ENCODE data around the gene PLCH2.

DNA sequence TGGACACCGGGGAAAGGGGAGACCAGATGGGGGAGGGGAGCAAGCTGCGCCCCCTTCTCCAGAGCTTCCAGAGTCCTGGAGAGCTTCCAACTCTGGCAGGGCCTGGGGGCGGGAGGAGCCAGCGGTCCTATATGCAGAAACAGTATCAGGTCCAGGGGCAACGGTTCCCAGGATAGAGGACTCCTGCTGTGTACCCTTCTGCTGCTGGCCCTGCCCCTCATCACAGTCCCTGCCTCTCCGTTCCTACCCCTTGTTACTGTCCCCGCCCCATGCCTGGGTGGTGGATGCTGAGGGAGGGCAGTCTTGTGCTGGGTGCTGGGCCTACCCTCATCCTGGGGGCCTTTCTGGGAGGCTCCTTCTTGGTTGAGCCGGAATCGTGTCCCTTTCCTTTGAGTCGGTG, 44.6 kb upstream of the PLCH2 start:
- TF ChIP-seq, protein P1, sequence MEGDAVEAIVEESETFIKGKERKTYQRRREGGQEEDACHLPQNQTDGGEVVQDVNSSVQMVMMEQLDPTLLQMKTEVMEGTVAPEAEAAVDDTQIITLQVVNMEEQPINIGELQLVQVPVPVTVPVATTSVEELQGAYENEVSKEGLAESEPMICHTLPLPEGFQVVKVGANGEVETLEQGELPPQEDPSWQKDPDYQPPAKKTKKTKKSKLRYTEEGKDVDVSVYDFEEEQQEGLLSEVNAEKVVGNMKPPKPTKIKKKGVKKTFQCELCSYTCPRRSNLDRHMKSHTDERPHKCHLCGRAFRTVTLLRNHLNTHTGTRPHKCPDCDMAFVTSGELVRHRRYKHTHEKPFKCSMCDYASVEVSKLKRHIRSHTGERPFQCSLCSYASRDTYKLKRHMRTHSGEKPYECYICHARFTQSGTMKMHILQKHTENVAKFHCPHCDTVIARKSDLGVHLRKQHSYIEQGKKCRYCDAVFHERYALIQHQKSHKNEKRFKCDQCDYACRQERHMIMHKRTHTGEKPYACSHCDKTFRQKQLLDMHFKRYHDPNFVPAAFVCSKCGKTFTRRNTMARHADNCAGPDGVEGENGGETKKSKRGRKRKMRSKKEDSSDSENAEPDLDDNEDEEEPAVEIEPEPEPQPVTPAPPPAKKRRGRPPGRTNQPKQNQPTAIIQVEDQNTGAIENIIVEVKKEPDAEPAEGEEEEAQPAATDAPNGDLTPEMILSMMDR (IDR thresholded peaks at IDR 0.05) = no peak
- TF ChIP-seq EZH2 (IDR thresholded peaks at IDR 0.05; ENCODE audit: borderline replicate concordance, insufficient read depth, low read depth, low read length, poor library complexity, severe bottlenecking) = no peak

All from B cell (primary cell).